Hepatocyte (in vitro differentiated cells): Measurements from ENCODE around the gene EPAS1.

ENCODE experiments used
- EZH2 ChIP-seq: fragments of 200-600 bp; sonication (generic); IDR thresholded peaks from 2 replicates; pipeline ENCODE4 v1.6.1; 2016; ENCODE audit warnings: antibody characterized with exemption, mild to moderate bottlenecking, borderline replicate concordance
- TF ChIP-seq, protein P1 (sequence below): fragments of 200-600 bp; sonication (generic); IDR thresholded peaks from 2 replicates; pipeline ENCODE4 v1.5.1; 2016; ENCODE audit warnings: antibody characterized with exemption, mild to moderate bottlenecking; ENCODE audit not compliant: poor library complexity

DNA sequence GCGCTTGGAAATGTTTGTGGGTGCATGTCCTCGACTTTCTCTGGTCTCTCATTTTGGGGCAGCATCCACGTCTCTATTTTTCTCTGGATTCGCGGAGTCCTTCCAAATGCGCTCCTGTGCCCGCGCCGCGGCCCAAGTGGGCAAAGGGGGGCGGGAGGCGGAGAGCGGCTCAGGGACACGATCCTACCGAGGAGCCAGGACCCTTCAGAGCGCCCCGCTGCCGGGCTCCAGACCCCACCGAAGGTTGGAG is 990 bp downstream of the EPAS1 start:
- TF ChIP-seq, protein P1, sequence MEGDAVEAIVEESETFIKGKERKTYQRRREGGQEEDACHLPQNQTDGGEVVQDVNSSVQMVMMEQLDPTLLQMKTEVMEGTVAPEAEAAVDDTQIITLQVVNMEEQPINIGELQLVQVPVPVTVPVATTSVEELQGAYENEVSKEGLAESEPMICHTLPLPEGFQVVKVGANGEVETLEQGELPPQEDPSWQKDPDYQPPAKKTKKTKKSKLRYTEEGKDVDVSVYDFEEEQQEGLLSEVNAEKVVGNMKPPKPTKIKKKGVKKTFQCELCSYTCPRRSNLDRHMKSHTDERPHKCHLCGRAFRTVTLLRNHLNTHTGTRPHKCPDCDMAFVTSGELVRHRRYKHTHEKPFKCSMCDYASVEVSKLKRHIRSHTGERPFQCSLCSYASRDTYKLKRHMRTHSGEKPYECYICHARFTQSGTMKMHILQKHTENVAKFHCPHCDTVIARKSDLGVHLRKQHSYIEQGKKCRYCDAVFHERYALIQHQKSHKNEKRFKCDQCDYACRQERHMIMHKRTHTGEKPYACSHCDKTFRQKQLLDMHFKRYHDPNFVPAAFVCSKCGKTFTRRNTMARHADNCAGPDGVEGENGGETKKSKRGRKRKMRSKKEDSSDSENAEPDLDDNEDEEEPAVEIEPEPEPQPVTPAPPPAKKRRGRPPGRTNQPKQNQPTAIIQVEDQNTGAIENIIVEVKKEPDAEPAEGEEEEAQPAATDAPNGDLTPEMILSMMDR: no peak
- TF ChIP-seq EZH2: no peak
